GM12872 (cell line): ENCODE data around the gene CNTLN.

Experiments
- CTCF ChIP-seq: IDR thresholded peaks from 3 replicates; pipeline ENCODE4 v1.5.1; 2011; ENCODE audit warnings: low read depth, mild to moderate bottlenecking, low read length, moderate library complexity; ENCODE audit not compliant: insufficient read depth

The CNTLN gene

GRCh38 chr9:17394881-17395510, 260.2 kb downstream of the CNTLN start:
- TF ChIP-seq CTCF: no peak

GRCh38 chr9:17398350-17398749, 263.5 kb downstream of the CNTLN start:
- no peak for TF ChIP-seq CTCF

- no peak for TF ChIP-seq CTCF
Measured at GRCh38 chr9:17401858-17402257, 267.0 kb downstream of the CNTLN start.

GRCh38 chr9:17402309-17402708, 267.5 kb downstream of the CNTLN start:
- TF ChIP-seq CTCF: no peak

- no peak for TF ChIP-seq CTCF
Measured at GRCh38 chr9:17403539-17403938, 268.7 kb downstream of the CNTLN start.

GRCh38 chr9:17414986-17415385, 280.1 kb downstream of the CNTLN start:
- no peak for TF ChIP-seq CTCF

- no peak for TF ChIP-seq CTCF
Measured at GRCh38 chr9:17422994-17423680, 288.3 kb downstream of the CNTLN start.
